Kidney epithelial cell (primary cell): ENCODE data around the gene MAP3K20. TPM values are rescaled to one million over a fixed set of nuclear protein-coding genes. Genes with fewer than 3 reads are reported as not detected.
"Not testable (repeated sequence)": the region's sequence is repeated elsewhere in the genome, so short reads cannot be mapped to it uniquely, and the experiment has no call there.

Experiments
- DNase-seq: peaks from one replicate; pipeline ENCODE4 v3.0.0-alpha.2; 2010; ENCODE audit warnings: low read depth
- H3K27me3 ChIP-seq: 2 replicates; pipeline ENCODE4 v1.6.0; 2011; ENCODE audit warnings: low read length; ENCODE audit not compliant: control insufficient read depth, insufficient read depth
- H3K36me3 ChIP-seq: 2 replicates; pipeline ENCODE4 v1.5.1; 2011; ENCODE audit warnings: low read length; ENCODE audit not compliant: control insufficient read depth, insufficient read depth
- H3K4me3 ChIP-seq: 2 replicates; pipeline ENCODE4 v1.5.1; 2011; ENCODE audit warnings: low read depth, mild to moderate bottlenecking, control low read depth, low read length
- total RNA-seq: library from RNA; depleted of rRNA; stranded (reverse); fragments of >200 nt; gene quantifications from 2 replicates; pipeline ENCODE4 v1.2.3, GENCODE V29; 2015
- TF ChIP-seq, protein P1 (sequence below): IDR thresholded peaks from 2 replicates; pipeline ENCODE4 v1.5.1; 2011; ENCODE audit warnings: mild to moderate bottlenecking, moderate library complexity, low read length, control low read depth, inconsistent platforms; ENCODE audit not compliant: insufficient read depth, poor library complexity, severe bottlenecking

Gene MAP3K20
- total RNA-seq, 1 donor from 2014 or later = 18.9 TPM

DNA sequence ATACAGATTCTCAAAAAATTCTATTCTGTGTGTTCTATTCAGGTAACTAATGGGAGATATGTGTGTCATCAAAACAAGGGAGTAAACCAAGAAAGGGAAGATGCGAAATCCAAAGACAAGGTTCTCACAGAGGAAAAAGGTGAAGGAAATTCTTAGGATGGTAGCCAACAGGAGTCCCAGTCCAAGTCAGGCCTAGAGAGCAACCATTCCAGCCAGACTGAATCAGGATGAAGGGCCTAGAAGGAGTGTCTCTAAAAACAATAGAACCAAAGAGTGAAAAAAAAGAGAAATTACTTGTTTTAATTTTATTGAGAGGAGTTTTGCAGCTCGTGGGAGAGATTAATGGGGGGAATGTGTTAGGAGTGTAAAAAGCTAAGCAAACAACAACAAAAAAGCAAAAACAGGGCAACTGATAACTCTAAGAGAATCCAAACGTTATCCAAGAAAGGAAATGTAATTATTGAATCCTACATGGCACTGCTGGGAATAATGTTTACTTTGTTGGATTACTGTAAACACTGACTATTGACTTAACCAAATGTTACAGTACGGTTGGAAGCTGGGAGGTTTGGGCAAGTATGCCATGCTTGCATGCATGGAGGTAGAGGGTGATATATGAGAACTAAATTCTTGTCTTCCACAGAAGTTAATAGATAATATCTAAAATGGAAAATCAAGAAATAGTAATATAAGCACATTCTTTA is 12.3 kb downstream of the MAP3K20 start:
- Histone ChIP-seq H3K4me3 (no peak overlapping the region), H3K36me3 (no peaks in the 10 kb centered on the region), H3K27me3 (no peaks in the 10 kb centered on the region)
- TF ChIP-seq, protein P1, sequence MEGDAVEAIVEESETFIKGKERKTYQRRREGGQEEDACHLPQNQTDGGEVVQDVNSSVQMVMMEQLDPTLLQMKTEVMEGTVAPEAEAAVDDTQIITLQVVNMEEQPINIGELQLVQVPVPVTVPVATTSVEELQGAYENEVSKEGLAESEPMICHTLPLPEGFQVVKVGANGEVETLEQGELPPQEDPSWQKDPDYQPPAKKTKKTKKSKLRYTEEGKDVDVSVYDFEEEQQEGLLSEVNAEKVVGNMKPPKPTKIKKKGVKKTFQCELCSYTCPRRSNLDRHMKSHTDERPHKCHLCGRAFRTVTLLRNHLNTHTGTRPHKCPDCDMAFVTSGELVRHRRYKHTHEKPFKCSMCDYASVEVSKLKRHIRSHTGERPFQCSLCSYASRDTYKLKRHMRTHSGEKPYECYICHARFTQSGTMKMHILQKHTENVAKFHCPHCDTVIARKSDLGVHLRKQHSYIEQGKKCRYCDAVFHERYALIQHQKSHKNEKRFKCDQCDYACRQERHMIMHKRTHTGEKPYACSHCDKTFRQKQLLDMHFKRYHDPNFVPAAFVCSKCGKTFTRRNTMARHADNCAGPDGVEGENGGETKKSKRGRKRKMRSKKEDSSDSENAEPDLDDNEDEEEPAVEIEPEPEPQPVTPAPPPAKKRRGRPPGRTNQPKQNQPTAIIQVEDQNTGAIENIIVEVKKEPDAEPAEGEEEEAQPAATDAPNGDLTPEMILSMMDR = no peak
- no peak for DNase-seq

DNA sequence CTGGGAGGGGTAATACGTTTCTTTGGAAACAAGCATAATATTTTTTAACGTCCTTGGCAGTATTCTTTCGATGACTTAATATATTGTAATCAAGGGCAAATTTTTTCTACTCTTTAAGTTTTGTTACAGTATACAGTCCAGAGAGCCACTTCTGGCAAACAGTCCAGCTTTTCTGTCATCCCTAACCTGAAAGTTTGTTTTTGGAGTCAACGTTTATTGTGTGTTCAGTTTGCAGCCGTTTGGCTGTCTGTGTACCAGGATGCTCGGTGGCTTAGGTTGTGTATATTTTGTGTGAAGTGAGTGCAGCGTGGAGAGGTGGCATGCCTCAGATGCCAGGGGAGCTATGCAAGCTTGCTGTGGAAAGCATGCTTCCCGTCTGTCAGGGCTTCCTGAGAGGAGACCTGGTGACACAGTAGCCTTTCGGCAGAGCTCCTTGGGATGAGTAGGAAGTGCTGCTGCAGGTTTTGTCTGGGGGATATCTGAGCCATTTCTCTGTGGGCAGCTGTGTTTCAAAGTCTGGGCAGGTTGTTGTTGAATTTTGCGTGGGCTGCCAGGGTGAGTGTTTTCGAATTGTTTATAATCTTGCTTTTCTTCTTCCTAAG is 14.7 kb downstream of the MAP3K20 start:
- Histone ChIP-seq H3K27me3 (no peaks in the 10 kb centered on the region), H3K36me3 (no peaks in the 10 kb centered on the region), H3K4me3 (no peak overlapping the region)
- TF ChIP-seq, protein P1 = no peak
- DNase-seq = no peak

DNA sequence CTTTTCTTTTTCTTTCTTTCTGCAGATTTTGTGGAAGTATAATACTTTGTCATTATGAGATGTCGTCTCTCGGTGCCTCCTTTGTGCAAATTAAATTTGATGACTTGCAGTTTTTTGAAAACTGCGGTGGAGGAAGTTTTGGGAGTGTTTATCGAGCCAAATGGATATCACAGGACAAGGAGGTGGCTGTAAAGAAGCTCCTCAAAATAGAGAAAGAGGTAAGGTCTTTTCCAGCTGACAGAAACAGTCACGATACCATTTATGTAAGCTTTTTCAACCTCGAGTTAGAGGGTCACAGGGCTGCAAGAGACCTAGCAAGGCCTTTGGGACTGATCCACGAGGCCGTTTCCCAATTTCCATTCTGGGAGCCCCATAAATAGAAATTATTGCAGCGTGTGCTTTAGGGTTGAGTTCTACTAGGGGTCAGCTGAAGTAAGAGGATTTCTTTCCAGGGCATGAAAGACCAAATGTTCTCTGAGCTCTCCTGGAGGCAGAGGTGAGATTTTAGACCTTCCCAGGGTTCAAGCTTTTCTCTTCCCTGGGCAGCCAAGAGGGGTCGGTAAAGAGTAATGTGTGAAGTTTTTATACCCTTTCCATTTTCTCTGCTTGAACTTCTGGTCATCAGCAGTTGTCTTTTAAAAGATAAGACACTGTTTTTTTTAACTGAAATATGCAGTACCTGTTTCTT is 15.5 kb downstream of the MAP3K20 start:
- no peak for DNase-seq
- TF ChIP-seq, protein P1 = peak; percentile 43
- Histone ChIP-seq H3K27me3 (no peaks in the 10 kb centered on the region), H3K4me3 (no peak overlapping the region), H3K36me3 (no peaks in the 10 kb centered on the region)

DNA sequence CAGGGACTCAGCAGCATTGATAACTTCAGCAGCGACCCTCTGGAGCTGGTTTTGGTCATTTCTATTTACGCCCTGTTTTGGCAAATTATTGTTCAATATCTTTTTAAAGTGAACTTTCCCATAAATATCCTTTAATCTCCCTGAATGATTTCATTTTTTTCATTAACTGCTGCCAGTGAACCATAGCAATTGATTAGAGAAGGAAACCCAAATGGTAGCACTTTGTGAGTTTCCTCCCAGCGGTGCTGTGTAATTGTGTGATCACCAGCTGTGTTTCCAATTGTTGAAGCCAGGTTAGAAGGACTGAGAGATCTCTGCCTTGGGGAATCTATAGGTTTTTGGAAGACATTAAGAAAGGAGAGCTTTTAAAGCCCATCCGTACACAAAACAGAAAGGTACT is 16.3 kb downstream of the MAP3K20 start:
- DNase-seq = no peak
- TF ChIP-seq, protein P1 = no peak
- no peaks in the 10 kb centered on the region for H3K36me3 ChIP-seq
- H3K27me3 ChIP-seq = no peaks in the 10 kb centered on the region
- no peak overlapping the region for H3K4me3 ChIP-seq

DNA sequence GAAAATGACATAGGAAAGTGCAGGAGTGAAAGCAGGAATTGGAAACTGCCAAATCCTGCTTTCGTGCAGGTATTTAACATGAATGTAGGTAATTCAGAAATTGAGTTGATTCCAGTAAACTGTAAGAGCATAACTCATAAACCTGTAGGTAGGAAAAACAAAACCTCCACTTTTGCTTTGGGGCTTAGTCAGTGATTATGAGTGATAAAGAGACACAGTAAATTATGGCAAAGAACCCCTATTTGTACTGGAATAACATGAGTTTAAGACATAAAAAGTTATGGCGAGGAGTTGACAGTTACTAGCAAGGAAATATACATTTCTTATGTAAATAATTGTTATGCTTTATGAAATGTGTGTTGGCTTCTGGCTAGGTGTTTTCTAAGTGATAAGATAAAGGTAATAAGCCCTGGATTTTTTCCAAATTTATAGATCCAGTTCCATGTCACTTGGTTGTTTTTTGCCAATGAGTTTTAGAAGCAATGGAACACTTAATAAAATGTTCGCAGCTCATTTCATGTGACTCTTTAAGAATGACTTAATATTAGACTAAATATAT is 17.3 kb downstream of the MAP3K20 start:
- Histone ChIP-seq H3K4me3 (no peak overlapping the region), H3K36me3 (no peaks in the 10 kb centered on the region), H3K27me3 (no peaks in the 10 kb centered on the region)
- DNase-seq = no peak
- TF ChIP-seq, protein P1 = no peak

DNA sequence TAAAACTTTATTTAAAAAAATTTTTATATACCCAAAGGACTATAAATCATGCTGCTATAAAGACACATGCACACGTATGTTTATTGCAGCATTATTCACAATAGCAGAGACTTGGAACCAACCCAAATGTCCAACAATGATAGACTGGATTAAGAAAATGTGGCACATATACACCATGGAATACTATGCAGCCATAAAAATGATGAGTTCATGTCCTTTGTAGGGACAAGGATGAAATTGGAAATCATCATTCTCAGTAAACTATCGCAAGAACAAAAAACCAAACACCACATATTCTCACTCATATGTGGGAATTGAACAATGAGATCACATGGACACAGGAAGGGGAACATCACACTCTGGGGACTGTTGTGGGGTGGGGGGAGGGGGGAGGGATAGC is 18.0 kb downstream of the MAP3K20 start:
- H3K36me3 ChIP-seq, H3K4me3 ChIP-seq, H3K27me3 ChIP-seq, DNase-seq: not testable (repeated sequence)
